Left forelimb (tissue), 1 donor: Measurements from ENCODE around the gene FGF16.
"Not testable (repeated sequence)": the region's sequence is repeated elsewhere in the genome, so short reads cannot be mapped to it uniquely, and the experiment has no call there.

ENCODE experiments used
- DNase-seq: peaks from one replicate; pipeline ENCODE4 v3.0.0-alpha.2; 2018; ENCODE audit warnings: low spot score

Gene FGF16

GRCh38 chrX:77447653-77448569, 722 bp downstream of the FGF16 start:
- DNase-seq = no peak

- DNase-seq = no peak
Measured at GRCh38 chrX:77450415-77450814, 3.2 kb downstream of the FGF16 start.

- DNase-seq = no peak
Measured at GRCh38 chrX:77450996-77451395, 3.8 kb downstream of the FGF16 start.

- DNase-seq = no peak
Measured at GRCh38 chrX:77453190-77453589, 6.0 kb downstream of the FGF16 start.

- no peak for DNase-seq
Measured at GRCh38 chrX:77455437-77455836, 8.2 kb downstream of the FGF16 start.

- DNase-seq = no peak
Measured at GRCh38 chrX:77484045-77484444, 36.9 kb downstream of the FGF16 start.

GRCh38 chrX:77493677-77494553, 46.7 kb downstream of the FGF16 start:
- DNase-seq = no peak

GRCh38 chrX:77500164-77500563, 53.0 kb downstream of the FGF16 start:
- DNase-seq = not testable (repeated sequence)

- DNase-seq = no peak
Measured at GRCh38 chrX:77502951-77503525, 55.8 kb downstream of the FGF16 start.

- no peak for DNase-seq
Measured at GRCh38 chrX:77505227-77505626, 58.0 kb downstream of the FGF16 start.
